ENCODE measurements around the gene PIM1.

- TF ChIP-seq, protein P1, sequence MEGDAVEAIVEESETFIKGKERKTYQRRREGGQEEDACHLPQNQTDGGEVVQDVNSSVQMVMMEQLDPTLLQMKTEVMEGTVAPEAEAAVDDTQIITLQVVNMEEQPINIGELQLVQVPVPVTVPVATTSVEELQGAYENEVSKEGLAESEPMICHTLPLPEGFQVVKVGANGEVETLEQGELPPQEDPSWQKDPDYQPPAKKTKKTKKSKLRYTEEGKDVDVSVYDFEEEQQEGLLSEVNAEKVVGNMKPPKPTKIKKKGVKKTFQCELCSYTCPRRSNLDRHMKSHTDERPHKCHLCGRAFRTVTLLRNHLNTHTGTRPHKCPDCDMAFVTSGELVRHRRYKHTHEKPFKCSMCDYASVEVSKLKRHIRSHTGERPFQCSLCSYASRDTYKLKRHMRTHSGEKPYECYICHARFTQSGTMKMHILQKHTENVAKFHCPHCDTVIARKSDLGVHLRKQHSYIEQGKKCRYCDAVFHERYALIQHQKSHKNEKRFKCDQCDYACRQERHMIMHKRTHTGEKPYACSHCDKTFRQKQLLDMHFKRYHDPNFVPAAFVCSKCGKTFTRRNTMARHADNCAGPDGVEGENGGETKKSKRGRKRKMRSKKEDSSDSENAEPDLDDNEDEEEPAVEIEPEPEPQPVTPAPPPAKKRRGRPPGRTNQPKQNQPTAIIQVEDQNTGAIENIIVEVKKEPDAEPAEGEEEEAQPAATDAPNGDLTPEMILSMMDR (IDR thresholded peaks at IDR 0.05; ENCODE audit: low read depth, low read length) = no peak
- TF ChIP-seq POLR2A (IDR thresholded peaks at IDR 0.05; ENCODE audit: extremely low read depth, insufficient read length) = no peak
- TF ChIP-seq, protein P2, sequence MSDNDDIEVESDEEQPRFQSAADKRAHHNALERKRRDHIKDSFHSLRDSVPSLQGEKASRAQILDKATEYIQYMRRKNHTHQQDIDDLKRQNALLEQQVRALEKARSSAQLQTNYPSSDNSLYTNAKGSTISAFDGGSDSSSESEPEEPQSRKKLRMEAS (IDR thresholded peaks at IDR 0.05; ENCODE audit: low read depth, low read length) = no peak
Observed at GRCh38 chr6:37142050-37142614, 27.8 kb upstream of the PIM1 start.
